HEK293 (cell line): Measurements from ENCODE around the gene FGF19.

Experiments
- CTCF ChIA-PET: fragments of 350-600 bp; formaldehyde crosslinking; extraction: SDS; loops from one replicate; lab custom pipeline; 2021; ENCODE audit warnings: antibody characterized with exemption; lab: Yijun Ruan, JAX
- POLR2A ChIA-PET: fragments of 300-600 bp; formaldehyde crosslinking; extraction: SDS; loops from one replicate; lab custom pipeline; 2020; ENCODE audit warnings: antibody characterized with exemption, inconsistent platforms; lab: Yijun Ruan, JAX
- H3K27ac ChIP-seq: fragments of 200-500 bp; sonication (Bioruptor generic); 2 replicates; pipeline ENCODE4 v1.5.1; 2014; ENCODE audit warnings: low read depth, low read length, control low read depth, inconsistent platforms; ENCODE audit errors: extremely low read depth
- H3K36me3 ChIP-seq, 2 experiments: fragments of 200-500 bp in 1 of 2; sonication (Bioruptor generic) in 1 of 2; 1 replicate in 1 of 2; 2 replicates in 1 of 2; pipeline ENCODE4 v1.5.1; 2014 to 2017; ENCODE audit warnings: inconsistent platforms in 2 of 2, low read length in 2 of 2; ENCODE audit not compliant: control insufficient read depth in 2 of 2, insufficient read depth in 1 of 2
- H3K4me1 ChIP-seq: fragments of 200-500 bp; sonication (Bioruptor generic); 2 replicates; pipeline ENCODE4 v1.5.1; 2014; ENCODE audit warnings: mild to moderate bottlenecking, low read length, inconsistent platforms; ENCODE audit not compliant: control insufficient read depth, insufficient read depth
- H3K4me3 ChIP-seq: 2 replicates; pipeline ENCODE4 v1.5.1; 2011; ENCODE audit warnings: low read depth, mild to moderate bottlenecking, control low read depth, low read length, moderate library complexity
- H3K9me3 ChIP-seq: fragments of 200-500 bp; sonication (Bioruptor generic); 2 replicates; pipeline ENCODE4 v1.5.1; 2014; ENCODE audit warnings: low read depth, low read length, inconsistent platforms; ENCODE audit not compliant: control insufficient read depth, insufficient read depth
- HIC1 ChIP-seq: fragments of 450-650 bp; formaldehyde crosslinking; IDR thresholded peaks from 2 replicates; pipeline ENCODE4 v1.5.1; 2016; ENCODE audit warnings: missing biosample characterization, missing genetic modification characterization
- HOXA7 ChIP-seq: sonication (generic); formaldehyde crosslinking; IDR thresholded peaks from 2 replicates; pipeline ENCODE4 v1.8.1; 2022; ENCODE audit warnings: missing genetic modification reagents, borderline replicate concordance
- HOXD13 ChIP-seq: sonication (generic); formaldehyde crosslinking; IDR thresholded peaks from 2 replicates; pipeline ENCODE4 v1.8.0; 2022; ENCODE audit warnings: missing genetic modification reagents, borderline replicate concordance
- SCRT1 ChIP-seq: fragments of 450-650 bp; formaldehyde crosslinking; IDR thresholded peaks from 2 replicates; pipeline ENCODE4 v1.5.1; 2016; ENCODE audit warnings: missing biosample characterization, missing genetic modification characterization, borderline replicate concordance
- SCRT2 ChIP-seq: fragments of 450-650 bp; formaldehyde crosslinking; IDR thresholded peaks from 2 replicates; pipeline ENCODE4 v1.5.1; 2016; ENCODE audit warnings: missing biosample characterization, missing genetic modification characterization
- SP2 ChIP-seq: fragments of 450-650 bp; formaldehyde crosslinking; IDR thresholded peaks from 2 replicates; pipeline ENCODE4 v1.5.1; 2016; ENCODE audit warnings: missing biosample characterization, missing genetic modification characterization
- ZBTB49 ChIP-seq: fragments of 450-650 bp; formaldehyde crosslinking; IDR thresholded peaks from 2 replicates; pipeline ENCODE4 v1.5.1; 2016; ENCODE audit warnings: missing biosample characterization, missing genetic modification characterization, low read depth
- ZNF121 ChIP-seq: fragments of 450-650 bp; formaldehyde crosslinking; IDR thresholded peaks from 2 replicates; pipeline ENCODE4 v1.5.1; 2016; ENCODE audit warnings: missing biosample characterization, missing genetic modification characterization
- ZNF140 ChIP-seq: fragments of 450-650 bp; formaldehyde crosslinking; IDR thresholded peaks from 2 replicates; pipeline ENCODE4 v1.5.1; 2016; ENCODE audit warnings: missing biosample characterization, missing genetic modification characterization
- ZNF16 ChIP-seq: fragments of 450-650 bp; formaldehyde crosslinking; IDR thresholded peaks from 2 replicates; pipeline ENCODE4 v1.5.1; 2016; ENCODE audit warnings: low read depth, missing biosample characterization, missing genetic modification characterization
- ZNF280C ChIP-seq: fragments of 450-650 bp; formaldehyde crosslinking; IDR thresholded peaks from 2 replicates; pipeline ENCODE4 v1.5.1; 2016; ENCODE audit warnings: missing biosample characterization, missing genetic modification characterization
- ZNF350 ChIP-seq: fragments of 450-650 bp; formaldehyde crosslinking; IDR thresholded peaks from 2 replicates; pipeline ENCODE4 v1.5.0; 2017; ENCODE audit warnings: missing biosample characterization, mild to moderate bottlenecking, missing genetic modification characterization
- ZNF366 ChIP-seq: fragments of 450-650 bp; formaldehyde crosslinking; conservative IDR thresholded peaks from 2 replicates; pipeline ENCODE4 v1.5.1; 2016; ENCODE audit warnings: missing biosample characterization, missing genetic modification characterization
- ZNF404 ChIP-seq: fragments of 450-650 bp; formaldehyde crosslinking; IDR thresholded peaks from 2 replicates; pipeline ENCODE4 v1.5.1; 2017; ENCODE audit warnings: missing biosample characterization, missing genetic modification characterization
- ZNF529 ChIP-seq: fragments of 450-650 bp; formaldehyde crosslinking; IDR thresholded peaks from 2 replicates; pipeline ENCODE4 v1.5.1; 2017; ENCODE audit warnings: missing genetic modification characterization, missing biosample characterization; ENCODE audit not compliant: insufficient replicate concordance
- ZNF544 ChIP-seq: fragments of 450-650 bp; formaldehyde crosslinking; IDR thresholded peaks from 2 replicates; pipeline ENCODE4 v1.5.0; 2017; ENCODE audit warnings: missing biosample characterization, missing genetic modification characterization
- ZNF549 ChIP-seq: fragments of 450-650 bp; IDR thresholded peaks from 2 replicates; pipeline ENCODE4 v1.5.1; 2018; ENCODE audit warnings: missing biosample characterization, missing genetic modification characterization, mild to moderate bottlenecking, inconsistent platforms, moderate library complexity
- ZNF561 ChIP-seq: fragments of 450-650 bp; IDR thresholded peaks from 2 replicates; pipeline ENCODE4 v1.5.1; 2018; ENCODE audit warnings: missing biosample characterization, missing genetic modification characterization, borderline replicate concordance
- ZNF580 ChIP-seq: fragments of 450-650 bp; formaldehyde crosslinking; IDR thresholded peaks from 2 replicates; pipeline ENCODE4 v1.5.1; 2016; ENCODE audit warnings: missing biosample characterization, missing genetic modification characterization
- ZNF596 ChIP-seq: fragments of 450-650 bp; IDR thresholded peaks from 2 replicates; pipeline ENCODE4 v1.5.0; 2018; ENCODE audit warnings: missing biosample characterization, mild to moderate bottlenecking, missing genetic modification characterization, moderate library complexity
- ZNF600 ChIP-seq: fragments of 450-650 bp; formaldehyde crosslinking; IDR thresholded peaks from 2 replicates; pipeline ENCODE4 v1.5.1; 2016; ENCODE audit warnings: missing biosample characterization, missing genetic modification characterization
- ZNF626 ChIP-seq: fragments of 450-650 bp; sonication (Bioruptor Pico); formaldehyde crosslinking; IDR thresholded peaks from 2 replicates; pipeline ENCODE4 v1.5.1; 2018; ENCODE audit warnings: missing biosample characterization, missing genetic modification characterization, inconsistent platforms
- ZNF629 ChIP-seq: fragments of 450-650 bp; formaldehyde crosslinking; IDR thresholded peaks from 2 replicates; pipeline ENCODE4 v1.5.1; 2017; ENCODE audit warnings: missing biosample characterization, missing genetic modification characterization
- ZNF658 ChIP-seq: fragments of 450-650 bp; formaldehyde crosslinking; IDR thresholded peaks from 2 replicates; pipeline ENCODE4; 2016; ENCODE audit warnings: missing biosample characterization, missing genetic modification characterization
- ZNF670 ChIP-seq: fragments of 450-650 bp; formaldehyde crosslinking; IDR thresholded peaks from 2 replicates; pipeline ENCODE4 v1.5.1; 2016; ENCODE audit warnings: missing biosample characterization, missing genetic modification characterization, low read depth
- ZNF837 ChIP-seq: fragments of 450-650 bp; formaldehyde crosslinking; IDR thresholded peaks from 2 replicates; pipeline ENCODE4 v1.5.1; 2016; ENCODE audit warnings: missing biosample characterization, missing genetic modification characterization

The FGF19 gene

GRCh38 chr11:69654660-69655478, 49.0 kb downstream of the FGF19 start (continued):
- no peak for TF ChIP-seq ZNF140 (tag by site-specific recombination)
- TF ChIP-seq HIC1 (tag by site-specific recombination), result no peak
- no peak for TF ChIP-seq SCRT1
- no peak for TF ChIP-seq ZNF658 (tag by site-specific recombination)
- no peak for TF ChIP-seq ZNF596 (tag by site-specific recombination)
- no peak for TF ChIP-seq ZNF549 (tag by site-specific recombination)

GRCh38 chr11:69654001-69654659, 49.7 kb downstream of the FGF19 start:
- CTCF ChIA-PET, result interaction anchor here (0.5 to 1.4 kb wide), 2 partner anchors 9 to 11 kb away, joined by 3 to 5 read pairs; no protein-coding TSS in a partner anchor

More at GRCh38 chr11:69654001-69654659, 49.7 kb downstream of the FGF19 start:
- no peaks in the 10 kb centered on the region for H3K4me1 ChIP-seq
- H3K9me3 ChIP-seq, result no peaks in the 10 kb centered on the region
- TF ChIP-seq ZNF544 (tag by site-specific recombination) (no peak), ZNF16 (tag by site-specific recombination) (no peak), ZNF670 (tag by site-specific recombination) (no peak), SP2 (tag by site-specific recombination) (no peak), ZNF561 (tag by site-specific recombination) (no peak), ZNF280C (no peak), ZNF600 (tag by site-specific recombination) (no peak), ZNF529 (tag by site-specific recombination) (no peak), ZNF626 (tag by site-specific recombination) (no peak), ZBTB49 (tag by site-specific recombination) (no peak), ZNF580 (no peak), ZNF837 (no peak), SCRT2 (tag by site-specific recombination) (no peak), ZNF121 (tag by site-specific recombination) (no peak), HOXA7 (CRISPR knock-in tag) (no peak), ZNF404 (tag by site-specific recombination) (no peak), ZNF629 (tag by site-specific recombination) (no peak), ZNF350 (tag by site-specific recombination) (no peak), ZNF366 (no peak), HOXD13 (CRISPR knock-in tag) (no peak)
- H3K27ac ChIP-seq, result no peak overlapping the region
- no peak overlapping the region for H3K4me3 ChIP-seq
- H3K36me3 ChIP-seq, result peaks cover 5 to 43% of the 10 kb centered on the region in 2 experiments; a peak in 1 of 3 replicates
- POLR2A ChIA-PET, result interaction anchor here (0.9 kb wide), 1 partner anchor 17 kb away, joined by 3 read pairs; no protein-coding TSS in a partner anchor
